Measurements from ENCODE around the gene IRF2BP1. TPM values are rescaled to one million over a fixed set of nuclear protein-coding genes. Genes with fewer than 3 reads are reported as not detected.

IRF2BP1 gene
- 24.0 and 28.4 TPM in 2 replicates for total RNA-seq

GRCh38 chr19:45885556-45886426 lies at the start of gene IRF2BP1:
TSS of gene IRF2BP1 (minus strand) at chr19:45886141. CDS start at chr19:45885774, 367 bp downstream.

GRCh38 chr19:45913874-45914830 lies 28.2 kb upstream of the IRF2BP1 start, which contains the start of gene NANOS2:
TSS of gene NANOS2 (minus strand) at chr19:45914778. CDS start at chr19:45914693, 85 bp downstream.

GRCh38 chr19:45901912-45902650 lies 16.1 kb upstream of the IRF2BP1 start, which contains the start of gene MYPOP:
TSS of gene MYPOP (minus strand) at chr19:45902613. CDS start at chr19:45901773, 840 bp downstream.

GRCh38 chr19:45863840-45864628 lies 21.9 kb downstream of the IRF2BP1 start, which contains the start of gene FOXA3:
TSS of gene FOXA3 (plus strand) at chr19:45864326. CDS start at chr19:45864457, 131 bp downstream.

GRCh38 chr19:45862564-45863334 lies 23.2 kb downstream of the IRF2BP1 start, which contains the start of gene SYMPK:
TSS of gene SYMPK (minus strand) at chr19:45863147. CDS start at chr19:45854495, 8,652 bp downstream.

Other genes starting within 250 kb of the IRF2BP1 start
- 16.8 and 18.8 TPM in 2 replicates for gene EML2, start 246.7 kb downstream of the IRF2BP1 start, total RNA-seq
- under 0.01 and 0.49 TPM in 2 replicates for gene GIPR, start 217.9 kb downstream of the IRF2BP1 start, total RNA-seq
- 260 and 275 TPM in 2 replicates for gene SNRPD2, start 194.2 kb downstream of the IRF2BP1 start, total RNA-seq
- 18.2 and 19.3 TPM in 2 replicates for gene QPCTL, start 193.5 kb downstream of the IRF2BP1 start, total RNA-seq
- gene FBXO46, start 155.2 kb downstream of the IRF2BP1 start, total RNA-seq = 7.1 and 8.1 TPM in 2 replicates
- not detected in 2 replicates for gene MEIOSIN, start 152.7 kb downstream of the IRF2BP1 start, total RNA-seq
- gene SIX5, start 116.9 kb downstream of the IRF2BP1 start, total RNA-seq = 19.6 and 20.0 TPM in 2 replicates
- gene DMPK, start 103.7 kb downstream of the IRF2BP1 start, total RNA-seq = 12.0 and 21.7 TPM in 2 replicates
- 25.1 and 30.5 TPM in 2 replicates for gene DMWD, start 93.3 kb downstream of the IRF2BP1 start, total RNA-seq
- not detected in 2 replicates for gene RSPH6A, start 70.8 kb downstream of the IRF2BP1 start, total RNA-seq
- 30.7 and 33.9 TPM in 2 replicates for gene SYMPK, start 23.0 kb downstream of the IRF2BP1 start, total RNA-seq
- gene FOXA3, start 21.8 kb downstream of the IRF2BP1 start, total RNA-seq = not detected in 2 replicates
- 1.6 and 2.1 TPM in 2 replicates for gene MYPOP, start 16.5 kb upstream of the IRF2BP1 start, total RNA-seq
- gene NANOS2, start 28.6 kb upstream of the IRF2BP1 start, total RNA-seq = not detected in 2 replicates
- gene NOVA2, start 87.7 kb upstream of the IRF2BP1 start, total RNA-seq = 0.32 and 0.90 TPM in 2 replicates
- gene CCDC61, start 109.3 kb upstream of the IRF2BP1 start, total RNA-seq = 6.1 and 6.8 TPM in 2 replicates
- not detected in 2 replicates for gene PGLYRP1, start 136.9 kb upstream of the IRF2BP1 start, total RNA-seq
- not detected in 2 replicates for gene IGFL4, start 154.9 kb upstream of the IRF2BP1 start, total RNA-seq
- gene IGFL3, start 238.5 kb upstream of the IRF2BP1 start, total RNA-seq = not detected in 2 replicates